Panc1 (cell line): Measurements from ENCODE around the gene SLC25A12.

Source experiments
- POLR2AphosphoS5 ChIP-seq: IDR thresholded peaks from 2 replicates; pipeline ENCODE4 v1.6.1; 2012; ENCODE audit warnings: mild to moderate bottlenecking, low read depth, low read length, moderate library complexity
- TF ChIP-seq, protein P1 (sequence below): fragments of 450-650 bp; IDR thresholded peaks from 2 replicates; pipeline ENCODE4 v1.5.1; 2017; ENCODE audit warnings: mild to moderate bottlenecking
- TF ChIP-seq, protein P2 (sequence below), 2 experiments: IDR thresholded peaks; 2 replicates each; pipeline ENCODE4 v1.6.1; 2011 to 2012; ENCODE audit warnings: low read depth in 2 of 2, control low read depth in 1 of 2, low read length in 1 of 2, mild to moderate bottlenecking in 1 of 2, moderate library complexity in 1 of 2; ENCODE audit not compliant: insufficient read depth in 1 of 2

DNA sequence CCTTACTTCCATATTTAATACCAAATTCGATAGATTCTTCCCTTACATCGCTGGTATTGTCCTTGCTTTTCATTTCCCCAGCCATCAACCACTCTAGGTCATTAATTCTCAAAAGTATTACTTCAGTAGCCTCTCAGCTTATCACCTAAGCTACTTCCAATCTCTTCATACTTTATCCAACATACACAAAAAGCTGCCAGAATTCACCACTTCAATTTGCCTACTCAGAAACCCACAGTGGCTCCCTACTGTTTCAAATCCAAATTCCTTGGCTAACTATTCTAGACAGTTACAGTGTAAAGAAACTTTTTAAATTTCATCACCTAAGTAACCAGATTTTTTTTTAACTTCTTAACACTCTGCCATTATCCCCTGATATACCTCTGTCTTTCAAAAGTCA lies 4.7 kb downstream of the SLC25A12 start:
- TF ChIP-seq, protein P1, sequence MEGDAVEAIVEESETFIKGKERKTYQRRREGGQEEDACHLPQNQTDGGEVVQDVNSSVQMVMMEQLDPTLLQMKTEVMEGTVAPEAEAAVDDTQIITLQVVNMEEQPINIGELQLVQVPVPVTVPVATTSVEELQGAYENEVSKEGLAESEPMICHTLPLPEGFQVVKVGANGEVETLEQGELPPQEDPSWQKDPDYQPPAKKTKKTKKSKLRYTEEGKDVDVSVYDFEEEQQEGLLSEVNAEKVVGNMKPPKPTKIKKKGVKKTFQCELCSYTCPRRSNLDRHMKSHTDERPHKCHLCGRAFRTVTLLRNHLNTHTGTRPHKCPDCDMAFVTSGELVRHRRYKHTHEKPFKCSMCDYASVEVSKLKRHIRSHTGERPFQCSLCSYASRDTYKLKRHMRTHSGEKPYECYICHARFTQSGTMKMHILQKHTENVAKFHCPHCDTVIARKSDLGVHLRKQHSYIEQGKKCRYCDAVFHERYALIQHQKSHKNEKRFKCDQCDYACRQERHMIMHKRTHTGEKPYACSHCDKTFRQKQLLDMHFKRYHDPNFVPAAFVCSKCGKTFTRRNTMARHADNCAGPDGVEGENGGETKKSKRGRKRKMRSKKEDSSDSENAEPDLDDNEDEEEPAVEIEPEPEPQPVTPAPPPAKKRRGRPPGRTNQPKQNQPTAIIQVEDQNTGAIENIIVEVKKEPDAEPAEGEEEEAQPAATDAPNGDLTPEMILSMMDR = no peak
- TF ChIP-seq POLR2AphosphoS5 = no peak
- TF ChIP-seq, protein P2, sequence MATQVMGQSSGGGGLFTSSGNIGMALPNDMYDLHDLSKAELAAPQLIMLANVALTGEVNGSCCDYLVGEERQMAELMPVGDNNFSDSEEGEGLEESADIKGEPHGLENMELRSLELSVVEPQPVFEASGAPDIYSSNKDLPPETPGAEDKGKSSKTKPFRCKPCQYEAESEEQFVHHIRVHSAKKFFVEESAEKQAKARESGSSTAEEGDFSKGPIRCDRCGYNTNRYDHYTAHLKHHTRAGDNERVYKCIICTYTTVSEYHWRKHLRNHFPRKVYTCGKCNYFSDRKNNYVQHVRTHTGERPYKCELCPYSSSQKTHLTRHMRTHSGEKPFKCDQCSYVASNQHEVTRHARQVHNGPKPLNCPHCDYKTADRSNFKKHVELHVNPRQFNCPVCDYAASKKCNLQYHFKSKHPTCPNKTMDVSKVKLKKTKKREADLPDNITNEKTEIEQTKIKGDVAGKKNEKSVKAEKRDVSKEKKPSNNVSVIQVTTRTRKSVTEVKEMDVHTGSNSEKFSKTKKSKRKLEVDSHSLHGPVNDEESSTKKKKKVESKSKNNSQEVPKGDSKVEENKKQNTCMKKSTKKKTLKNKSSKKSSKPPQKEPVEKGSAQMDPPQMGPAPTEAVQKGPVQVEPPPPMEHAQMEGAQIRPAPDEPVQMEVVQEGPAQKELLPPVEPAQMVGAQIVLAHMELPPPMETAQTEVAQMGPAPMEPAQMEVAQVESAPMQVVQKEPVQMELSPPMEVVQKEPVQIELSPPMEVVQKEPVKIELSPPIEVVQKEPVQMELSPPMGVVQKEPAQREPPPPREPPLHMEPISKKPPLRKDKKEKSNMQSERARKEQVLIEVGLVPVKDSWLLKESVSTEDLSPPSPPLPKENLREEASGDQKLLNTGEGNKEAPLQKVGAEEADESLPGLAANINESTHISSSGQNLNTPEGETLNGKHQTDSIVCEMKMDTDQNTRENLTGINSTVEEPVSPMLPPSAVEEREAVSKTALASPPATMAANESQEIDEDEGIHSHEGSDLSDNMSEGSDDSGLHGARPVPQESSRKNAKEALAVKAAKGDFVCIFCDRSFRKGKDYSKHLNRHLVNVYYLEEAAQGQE (IDR thresholded peaks at IDR 0.05; ENCODE audit: insufficient read depth in 1 of 2, low read depth in 2 of 2, low read length in 1 of 2) = no peak
